Right lobe of liver (tissue), 4 donors: ENCODE measurements around the gene FILIP1L.

Experiments
- POLR2A ChIP-seq: fragments of 450-650 bp; IDR thresholded peaks from one replicate; pipeline ENCODE4 v1.6.1; 2017; ENCODE audit warnings: antibody characterized with exemption, mild to moderate bottlenecking
- TF ChIP-seq, protein P1 (sequence below), 4 donors: fragments of 200-600 bp in 3 of 4; fragments of 450-650 bp in 1 of 4; IDR thresholded peaks; one replicate each; pipeline versions ENCODE4 v1.5.1 to v1.8.0; 2016 to 2022; ENCODE audit warnings: antibody characterized with exemption in 4 of 4, mild to moderate bottlenecking in 2 of 4
- donor health status: DM: no; HTN: no; CAD: no.
- donor health status: DM: no; HTN: no; CAD: no.
- donor health status: DM: no; HTN: yes; CAD: no.

DNA sequence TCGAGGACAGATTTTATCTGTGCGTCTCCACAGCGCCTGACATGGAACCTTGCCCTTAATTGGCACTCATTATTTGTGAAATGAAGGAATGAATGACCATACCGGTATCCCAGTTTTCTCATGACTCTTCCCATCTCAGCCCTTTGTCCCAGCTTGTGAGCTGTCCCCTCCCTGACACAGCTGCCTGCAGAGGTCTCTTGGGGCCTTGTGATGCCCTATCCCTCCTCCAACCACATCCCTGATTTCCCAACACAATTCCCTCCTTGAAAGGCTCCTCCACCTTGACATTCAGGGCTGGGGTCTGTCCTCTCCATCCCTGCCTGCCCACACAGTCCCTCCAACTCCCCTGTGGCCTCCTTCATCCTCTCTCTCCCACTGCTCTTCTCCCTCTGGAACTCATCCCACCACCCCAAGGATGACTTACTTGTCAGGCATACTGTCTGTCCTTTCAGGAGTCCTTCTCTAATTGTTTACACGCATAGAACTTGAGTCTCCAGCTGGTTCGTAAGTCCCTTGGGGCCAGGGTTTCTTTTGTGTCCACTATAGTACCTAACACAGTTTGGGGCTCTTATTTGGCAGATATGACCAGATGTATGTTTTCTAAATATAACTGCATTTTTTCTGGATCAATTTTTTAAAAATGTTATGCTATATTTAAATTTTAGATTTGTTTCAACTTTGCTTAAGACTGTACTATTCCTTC, 35.6 kb upstream of the FILIP1L start:
- TF ChIP-seq POLR2A = no peak
- TF ChIP-seq, protein P1, sequence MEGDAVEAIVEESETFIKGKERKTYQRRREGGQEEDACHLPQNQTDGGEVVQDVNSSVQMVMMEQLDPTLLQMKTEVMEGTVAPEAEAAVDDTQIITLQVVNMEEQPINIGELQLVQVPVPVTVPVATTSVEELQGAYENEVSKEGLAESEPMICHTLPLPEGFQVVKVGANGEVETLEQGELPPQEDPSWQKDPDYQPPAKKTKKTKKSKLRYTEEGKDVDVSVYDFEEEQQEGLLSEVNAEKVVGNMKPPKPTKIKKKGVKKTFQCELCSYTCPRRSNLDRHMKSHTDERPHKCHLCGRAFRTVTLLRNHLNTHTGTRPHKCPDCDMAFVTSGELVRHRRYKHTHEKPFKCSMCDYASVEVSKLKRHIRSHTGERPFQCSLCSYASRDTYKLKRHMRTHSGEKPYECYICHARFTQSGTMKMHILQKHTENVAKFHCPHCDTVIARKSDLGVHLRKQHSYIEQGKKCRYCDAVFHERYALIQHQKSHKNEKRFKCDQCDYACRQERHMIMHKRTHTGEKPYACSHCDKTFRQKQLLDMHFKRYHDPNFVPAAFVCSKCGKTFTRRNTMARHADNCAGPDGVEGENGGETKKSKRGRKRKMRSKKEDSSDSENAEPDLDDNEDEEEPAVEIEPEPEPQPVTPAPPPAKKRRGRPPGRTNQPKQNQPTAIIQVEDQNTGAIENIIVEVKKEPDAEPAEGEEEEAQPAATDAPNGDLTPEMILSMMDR (IDR thresholded peaks at IDR 0.05) = no peak
